ENCODE data around the gene SPINK4.

SPINK4 gene

GRCh38 chr9:33294670-33295432, 54.9 kb downstream of the SPINK4 start:
- no peak for DNase-seq

GRCh38 chr9:33295571-33295970, 55.6 kb downstream of the SPINK4 start:
- DNase-seq = no peak

- DNase-seq = peak; percentile 76
Measured at GRCh38 chr9:33297432-33297831, 57.5 kb downstream of the SPINK4 start.

Measured in NCI-H2171 treated with DMSO at 0.1 percent for 48 hours (cell line).